Left lung (tissue), 10 donors: ENCODE data around the gene ATP9A. TPM values are rescaled to one million over a fixed set of nuclear protein-coding genes. Genes with fewer than 3 reads are reported as not detected.

Source experiments
- ATAC-seq: fragments of 200-7000 bp; cut with Tn5 transposase; one replicate; pipeline ENCODE4 v1.9.1; 2020; ENCODE audit warnings: moderate library complexity
- DNase-seq, 4 donors: peaks; one replicate each; pipeline ENCODE4 v3.0.0-alpha.2; 2013 to 2020
- H3K27ac ChIP-seq, 2 donors: fragments of 200-600 bp; sonication (generic) in 1 of 2; one replicate each; pipeline versions ENCODE4 v1.5.0 to v1.8.0; 2020 to 2021
- H3K27me3 ChIP-seq, 2 donors: fragments of 200-600 bp; sonication (generic) in 1 of 2; one replicate each; pipeline versions ENCODE4 v1.5.0 to v1.8.0; 2020 to 2021
- H3K36me3 ChIP-seq, 2 donors: fragments of 200-600 bp; sonication (generic) in 1 of 2; one replicate each; pipeline versions ENCODE4 v1.5.0 to v1.8.0; 2020 to 2021
- H3K4me1 ChIP-seq, 2 donors: fragments of 200-600 bp; one replicate each; pipeline ENCODE4 v1.8.0; 2021
- H3K4me3 ChIP-seq, 2 donors: fragments of 200-600 bp; sonication (generic) in 1 of 2; one replicate each; pipeline versions ENCODE4 v1.5.0 to v1.8.0; 2020 to 2021; ENCODE audit warnings: mild to moderate bottlenecking in 1 of 2
- H3K9me3 ChIP-seq, 2 donors: fragments of 200-600 bp; sonication (generic) in 1 of 2; one replicate each; pipeline versions ENCODE4 v1.5.0 to v1.8.0; 2020 to 2021
- CTCF ChIP-seq, 2 donors: fragments of 200-600 bp; sonication (generic) in 1 of 2; IDR thresholded peaks; one replicate each; pipeline versions ENCODE4 v1.5.0 to v1.8.0; 2021; ENCODE audit warnings: antibody characterized with exemption in 2 of 2
- intact Hi-C, 2 donors: fragments of 100-400 bp; cut with DNase I; formaldehyde crosslinking; loops; one replicate each; pipeline versions ENCODE4 v1.11.2 to v1.14.2; 2022
- polyA plus RNA-seq, 6 donors: library from polyadenylated mRNA; unstranded; fragments of 120-200 nt; gene quantifications; one replicate each; pipeline ENCODE4 v1.2.1, GENCODE V29; 2013; ENCODE audit not compliant: insufficient read length in 6 of 6
- total RNA-seq, 2 donors: library from RNA; stranded (reverse); fragmentation: NEBNext Ultra II Directional; extraction: Animal tissue kit (Norgen Biotek cat#: 25700); gene quantifications; one replicate each; pipeline ENCODE4 v1.2.1, GENCODE V29; 2021
- donor health status: DM: no; HTN: yes; CAD: no.
- donor health status: DM: no; HTN: no; CAD: no.

The ATP9A gene
- total and polyA plus RNA-seq, 8 donors = 15.3 to 59.7 (median 50.4) TPM

- Histone ChIP-seq H3K4me1 (no peaks in the 10 kb centered on the region), H3K9me3 (no peaks in the 10 kb centered on the region), H3K4me3 (no peak overlapping the region), H3K36me3 (no peaks in the 10 kb centered on the region), H3K27ac (no peak overlapping the region), H3K27me3 (no peaks in the 10 kb centered on the region)
- peak; percentile 76 to 80 for TF ChIP-seq CTCF (IDR thresholded peaks at IDR 0.05)
- DNase-seq (peak in 3 of 4 donors; percentile 49 to 73 (median 51)), ATAC-seq (peak; percentile 88)
- intact Hi-C loops = loop anchor here in 1 of 2 donors (10.0 kb wide), 1 partner anchor 445 kb away; no protein-coding TSS in a partner anchor
Observed at GRCh38 chr20:51639206-51639832, 128.9 kb downstream of the ATP9A start.

GRCh38 chr20:51637241-51637640 is 130.9 kb downstream of the ATP9A start:
- H3K4me3 ChIP-seq = no peak overlapping the region
- no peaks in the 10 kb centered on the region for H3K36me3 ChIP-seq
- TF ChIP-seq CTCF (IDR thresholded peaks at IDR 0.05) = no peak
- no peaks in the 10 kb centered on the region for H3K4me1 ChIP-seq
- intact Hi-C loops = loop anchor here in 1 of 2 donors (10.0 kb wide), 1 partner anchor 448 kb away; no protein-coding TSS in a partner anchor
- DNase-seq (no peak), ATAC-seq (no peak)
- no peaks in the 10 kb centered on the region for H3K27me3 ChIP-seq
- no peak overlapping the region for H3K27ac ChIP-seq
- no peaks in the 10 kb centered on the region for H3K9me3 ChIP-seq

GRCh38 chr20:51636123-51636522 is 132.1 kb downstream of the ATP9A start:
- no peak for DNase-seq
- TF ChIP-seq CTCF (IDR thresholded peaks at IDR 0.05) = no peak
- ATAC-seq = no peak
- H3K9me3 ChIP-seq = no peaks in the 10 kb centered on the region
- intact Hi-C loops = loop anchor here in 1 of 2 donors (10.0 kb wide), 1 partner anchor 449 kb away; no protein-coding TSS in a partner anchor
- no peak overlapping the region for H3K27ac ChIP-seq
- H3K36me3 ChIP-seq = no peaks in the 10 kb centered on the region
- H3K4me3 ChIP-seq = no peak overlapping the region
- peaks cover 2 to 10% of the 10 kb centered on the region in 2 donors for H3K4me1 ChIP-seq
- no peaks in the 10 kb centered on the region for H3K27me3 ChIP-seq

- Histone ChIP-seq H3K36me3 (no peaks in the 10 kb centered on the region), H3K27me3 (no peaks in the 10 kb centered on the region), H3K9me3 (no peaks in the 10 kb centered on the region), H3K4me1 (peaks cover 6 to 14% of the 10 kb centered on the region in 2 donors), H3K4me3 (no peak overlapping the region), H3K27ac (no peak overlapping the region)
- no peak for ATAC-seq
- TF ChIP-seq CTCF (IDR thresholded peaks at IDR 0.05) = no peak
- DNase-seq = no peak
- intact Hi-C loops = loop anchor here in 1 of 2 donors (10.0 kb wide), 1 partner anchor 449 kb away; no protein-coding TSS in a partner anchor
Observed at GRCh38 chr20:51635680-51636079, 132.5 kb downstream of the ATP9A start.

GRCh38 chr20:51634877-51635276 is 133.3 kb downstream of the ATP9A start:
- Histone ChIP-seq H3K27me3 (no peaks in the 10 kb centered on the region), H3K4me1 (peaks cover 9 to 22% of the 10 kb centered on the region in 2 donors), H3K4me3 (no peak overlapping the region), H3K9me3 (no peaks in the 10 kb centered on the region), H3K27ac (no peak overlapping the region), H3K36me3 (no peaks in the 10 kb centered on the region)
- DNase-seq (no peak), ATAC-seq (no peak)
- intact Hi-C loops = loop anchor here in 1 of 2 donors (10.0 kb wide), 1 partner anchor 450 kb away; no protein-coding TSS in a partner anchor
- no peak for TF ChIP-seq CTCF (IDR thresholded peaks at IDR 0.05)
